HCT116 (cell line): Measurements from ENCODE around the gene SLC16A5. TPM values are rescaled to one million over a fixed set of nuclear protein-coding genes. Genes with fewer than 3 reads are reported as not detected.

ENCODE experiments used
- ATAC-seq: fragments of 200-7000 bp; cut with Tn5 transposase; 2 replicates; pipeline ENCODE4 v1.9.1; 2020; ENCODE audit warnings: mild to moderate bottlenecking, moderate library complexity
- BruUV-seq: library from RNA; stranded (reverse); fragments of 400-500 nt; replicated peaks from 2 replicates; lab custom pipeline; 2021; lab: Mats Ljungman, UMichigan
- CTCF ChIA-PET: fragments of 300-600 bp; sonication (Branson Sonifier 250); formaldehyde crosslinking; loops from one replicate; lab custom pipeline; 2021; ENCODE audit warnings: antibody characterized with exemption; lab: Charles Lee
- POLR2A ChIA-PET: fragments of 300-600, 350-600 bp; sonication (Branson Sonifier 250); formaldehyde crosslinking; loops from one replicate; lab custom pipeline; 2021; ENCODE audit warnings: antibody characterized with exemption; lab: Charles Lee
- RAD21 ChIA-PET, 2 experiments: fragments of 300-600 bp; sonication (Branson Sonifier 250); formaldehyde crosslinking; loops; one replicate each; lab custom pipeline; 2023; ENCODE audit warnings: low total read pairs in 2 of 2; ENCODE audit not compliant: uncharacterized antibody in 2 of 2, unreplicated experiment in 2 of 2, low non-redundant PET in 1 of 2; lab: Charles Lee
- DNase-seq: peaks from one replicate; pipeline ENCODE4 v3.0.0-alpha.2; 2010; ENCODE audit warnings: low read depth, low spot score
- H2AFZ ChIP-seq: fragments of 200-600 bp; shearing (Covaris generic), sonication (generic); 2 replicates; pipeline ENCODE4 v1.6.1; 2017; ENCODE audit warnings: low read depth, mixed run types, mixed read lengths, antibody characterized with exemption, low read length; ENCODE audit not compliant: poor library complexity, severe bottlenecking
- H3K27ac ChIP-seq: 2 replicates; pipeline ENCODE4 v1.5.1; 2012; ENCODE audit warnings: low read depth, low read length
- H3K27me3 ChIP-seq: fragments of 200-600 bp; sonication (generic); 2 replicates; pipeline ENCODE4 v1.6.1; 2016; ENCODE audit warnings: mixed run types, low read length, mixed read lengths; ENCODE audit not compliant: insufficient read depth
- H3K36me3 ChIP-seq, 2 experiments: fragments of 200-500 bp in 1 of 2; fragments of 200-600 bp in 1 of 2; sonication (Bioruptor generic) in 1 of 2; sonication (generic) in 1 of 2; 2 replicates each; pipeline versions ENCODE4 v1.5.1 to v1.6.1; 2014 to 2016; ENCODE audit warnings: low read length in 2 of 2, inconsistent platforms in 1 of 2, mixed read lengths in 1 of 2, mixed run types in 1 of 2; ENCODE audit not compliant: insufficient read depth in 2 of 2, control insufficient read depth in 1 of 2
- H3K4me1 ChIP-seq, 2 experiments: fragments of 200-600 bp in 1 of 2; sonication (generic) in 1 of 2; 2 replicates each; pipeline versions ENCODE4 v1.5.1 to v1.6.1; 2012 to 2017; ENCODE audit warnings: low read length in 2 of 2, inconsistent platforms in 1 of 2, mild to moderate bottlenecking in 1 of 2, mixed read lengths in 1 of 2, mixed run types in 1 of 2, moderate library complexity in 1 of 2; ENCODE audit not compliant: insufficient read depth in 2 of 2, control insufficient read depth in 1 of 2
- H3K4me2 ChIP-seq: fragments of 200-600 bp; sonication (generic); 2 replicates; pipeline ENCODE4 v1.6.1; 2017; ENCODE audit warnings: mixed run types, low read length, mixed read lengths
- H3K4me3 ChIP-seq, 2 experiments: fragments of 200-600 bp in 1 of 2; sonication (generic) in 1 of 2; replicated peaks in 1 of 2; 2 replicates each; pipeline ENCODE4 v1.5.1; 2011 to 2016; ENCODE audit warnings: low read length in 2 of 2, control low read depth in 1 of 2, low read depth in 1 of 2, mild to moderate bottlenecking in 1 of 2, mixed read lengths in 1 of 2, mixed run types in 1 of 2
- H3K79me2 ChIP-seq: fragments of 200-600 bp; sonication (generic); 2 replicates; pipeline ENCODE4 v1.6.1; 2017; ENCODE audit warnings: mild to moderate bottlenecking, mixed run types, low read length, moderate library complexity, mixed read lengths; ENCODE audit not compliant: insufficient read depth
- H3K9ac ChIP-seq: fragments of 200-600 bp; sonication (generic); 2 replicates; pipeline ENCODE4 v1.6.1; 2016; ENCODE audit warnings: low read length, mixed read lengths
- H3K9me2 ChIP-seq: fragments of 200-600 bp; sonication (generic), shearing (Covaris generic); 2 replicates; pipeline ENCODE4 v1.6.1; 2017; ENCODE audit warnings: mixed run types, mild to moderate bottlenecking, moderate library complexity; ENCODE audit not compliant: insufficient read depth
- H3K9me3 ChIP-seq, 2 experiments: fragments of 200-500 bp in 1 of 2; fragments of 200-600 bp in 1 of 2; sonication (Bioruptor generic) in 1 of 2; sonication (generic) in 1 of 2; 2 replicates each; pipeline ENCODE4 v1.6.1; 2014 to 2017; ENCODE audit warnings: low read length in 2 of 2, mixed read lengths in 2 of 2, inconsistent platforms in 1 of 2, low read depth in 1 of 2, mild to moderate bottlenecking in 1 of 2, mixed run types in 1 of 2, moderate library complexity in 1 of 2; ENCODE audit not compliant: control insufficient read depth in 1 of 2, insufficient read depth in 1 of 2
- H4K20me1 ChIP-seq: fragments of 200-600 bp; sonication (generic), shearing (Covaris generic); 2 replicates; pipeline ENCODE4 v1.6.1; 2017; ENCODE audit warnings: mixed run types, mild to moderate bottlenecking, moderate library complexity; ENCODE audit not compliant: insufficient read depth
- ATF3 ChIP-seq: IDR thresholded peaks from 2 replicates; pipeline ENCODE4 v1.6.1; 2012
- CEBPB ChIP-seq: IDR thresholded peaks from 2 replicates; pipeline ENCODE4 v1.6.1; 2012; ENCODE audit warnings: low read depth
- EGR1 ChIP-seq: IDR thresholded peaks from 2 replicates; pipeline ENCODE4 v1.6.1; 2012; ENCODE audit warnings: low read depth
- EZH2 ChIP-seq: fragments of 200-600 bp; sonication (generic); IDR thresholded peaks from 2 replicates; pipeline ENCODE4 v1.6.1; 2017; ENCODE audit warnings: antibody characterized with exemption, mixed run types
- FOSL1 ChIP-seq: IDR thresholded peaks from 2 replicates; pipeline ENCODE4 v1.6.1; 2012; ENCODE audit warnings: low read depth
- SP1 ChIP-seq: IDR thresholded peaks from 2 replicates; pipeline ENCODE4 v1.6.1; 2012; ENCODE audit warnings: low read depth
- YY1 ChIP-seq: IDR thresholded peaks from 2 replicates; pipeline ENCODE4 v1.6.1; 2011; ENCODE audit warnings: low read length, low read depth, moderate library complexity, mild to moderate bottlenecking; ENCODE audit not compliant: insufficient replicate concordance; ENCODE audit errors: extremely low read depth
- ZBTB33 ChIP-seq: IDR thresholded peaks from 2 replicates; pipeline ENCODE4 v1.6.1; 2011; ENCODE audit warnings: mild to moderate bottlenecking, low read length, moderate library complexity; ENCODE audit not compliant: insufficient replicate concordance; ENCODE audit errors: extremely low read depth
- intact Hi-C: fragments of 100-400 bp; cut with micrococcal nuclease; formaldehyde crosslinking; loops from 2 replicates; pipeline ENCODE4 v1.10.0; 2022
- total RNA-seq: library from RNA; stranded (reverse); gene quantifications from one replicate; pipeline ENCODE4 v1.2.1, GENCODE V29; 2021; ENCODE audit not compliant: unreplicated experiment

Gene SLC16A5
- total RNA-seq, 1 experiment from 2014 or later = 79.3 TPM

GRCh38 chr17:75074532-75074931 lies 13.2 kb upstream of the SLC16A5 start:
- H3K9me2 ChIP-seq = no peaks in the 10 kb centered on the region
- H3K4me3 ChIP-seq = no peak overlapping the region
- ChIA-PET CTCF (interaction anchor here (1.5 kb wide), 1 partner anchor 31 kb away, joined by 4 read pairs; no protein-coding TSS in a partner anchor), RAD21 (no interaction called here), POLR2A (interaction anchor here (0.8 to 1.6 kb wide), 2 partner anchors 14 kb away, joined by 3 to 6 read pairs; partner anchors contain the start of gene SLC16A5)
- no peak for DNase-seq
- no peaks in the 10 kb centered on the region for H3K79me2 ChIP-seq
- H3K27me3 ChIP-seq = no peaks in the 10 kb centered on the region
- no peak overlapping the region; the same call in 1 of the 2 replicates for H3K27ac ChIP-seq
- no peaks in the 10 kb centered on the region for H3K36me3 ChIP-seq
- H3K9ac ChIP-seq = no peak overlapping the region
- no peaks in the 10 kb centered on the region for H4K20me1 ChIP-seq
- no peak overlapping the region for H3K4me2 ChIP-seq
- ATAC-seq = no peak
- no peak overlapping the region for H2AFZ ChIP-seq
- peaks cover 55% of the 10 kb centered on the region in 2 experiments for H3K4me1 ChIP-seq
- intact Hi-C loops = loop anchor here (5.0 kb wide), 2 partner anchors 33 to 128 kb away; partner anchors contain the start of gene ARMC7
- no TSS peak for BruUV-seq
- no peaks in the 10 kb centered on the region for H3K9me3 ChIP-seq
- TF ChIP-seq EGR1 (no peak), ATF3 (no peak), FOSL1 (no peak), CEBPB (no peak), YY1 (no peak), ZBTB33 (no peak), EZH2 (no peak), SP1 (no peak)
